NCI-H2227 (cell line): Measurements from ENCODE around the gene CYP4X1.
"Not testable (repeated sequence)": the region's sequence is repeated elsewhere in the genome, so short reads cannot be mapped to it uniquely, and the experiment has no call there.

Source experiments
- DNase-seq: peaks from one replicate; lab custom pipeline; 2025; ENCODE audit not compliant: unreplicated experiment; lab: John Stamatoyannopoulos, UW

Gene CYP4X1

GRCh38 chr1:47069509-47069908, 46.0 kb downstream of the CYP4X1 start:
- DNase-seq, result not testable (repeated sequence)

- DNase-seq, result peak; percentile 56
Observed at GRCh38 chr1:47089356-47089755, 65.9 kb downstream of the CYP4X1 start.

- DNase-seq, result peak; percentile 0
Observed at GRCh38 chr1:47091476-47091875, 68.0 kb downstream of the CYP4X1 start.
